ENCODE data around the gene SCAF4. TPM values are rescaled to one million over a fixed set of nuclear protein-coding genes. Genes with fewer than 3 reads are reported as not detected.

Gene SCAF4
- total and polyA plus RNA-seq, 4 donors = 7.1 to 11.1 (median 9.3) TPM

GRCh38 chr21:31754708-31754960 lies 22.7 kb upstream of the SCAF4 start:
- 98% methylated on average over 1 of the region's 1 CpG for WGBS
- DNase-seq (ENCODE audit: low spot score) = no peak
- no peak for TF ChIP-seq HNF4G (IDR thresholded peaks at IDR 0.05)
- TF ChIP-seq SP1 (IDR thresholded peaks at IDR 0.05) = no peak
- TF ChIP-seq, protein P1, sequence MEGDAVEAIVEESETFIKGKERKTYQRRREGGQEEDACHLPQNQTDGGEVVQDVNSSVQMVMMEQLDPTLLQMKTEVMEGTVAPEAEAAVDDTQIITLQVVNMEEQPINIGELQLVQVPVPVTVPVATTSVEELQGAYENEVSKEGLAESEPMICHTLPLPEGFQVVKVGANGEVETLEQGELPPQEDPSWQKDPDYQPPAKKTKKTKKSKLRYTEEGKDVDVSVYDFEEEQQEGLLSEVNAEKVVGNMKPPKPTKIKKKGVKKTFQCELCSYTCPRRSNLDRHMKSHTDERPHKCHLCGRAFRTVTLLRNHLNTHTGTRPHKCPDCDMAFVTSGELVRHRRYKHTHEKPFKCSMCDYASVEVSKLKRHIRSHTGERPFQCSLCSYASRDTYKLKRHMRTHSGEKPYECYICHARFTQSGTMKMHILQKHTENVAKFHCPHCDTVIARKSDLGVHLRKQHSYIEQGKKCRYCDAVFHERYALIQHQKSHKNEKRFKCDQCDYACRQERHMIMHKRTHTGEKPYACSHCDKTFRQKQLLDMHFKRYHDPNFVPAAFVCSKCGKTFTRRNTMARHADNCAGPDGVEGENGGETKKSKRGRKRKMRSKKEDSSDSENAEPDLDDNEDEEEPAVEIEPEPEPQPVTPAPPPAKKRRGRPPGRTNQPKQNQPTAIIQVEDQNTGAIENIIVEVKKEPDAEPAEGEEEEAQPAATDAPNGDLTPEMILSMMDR (IDR thresholded peaks at IDR 0.05; ENCODE audit: low read depth, low read length, missing input control) = no peak
- TF ChIP-seq RAD21 (IDR thresholded peaks at IDR 0.05) = no peak
- no peak for TF ChIP-seq JUND (IDR thresholded peaks at IDR 0.05)
- TF ChIP-seq NR2F2 (IDR thresholded peaks at IDR 0.05) = no peak
- no peak for TF ChIP-seq HNF4A (conservative IDR thresholded peaks at IDR 0.05)
- TF ChIP-seq, protein P2, sequence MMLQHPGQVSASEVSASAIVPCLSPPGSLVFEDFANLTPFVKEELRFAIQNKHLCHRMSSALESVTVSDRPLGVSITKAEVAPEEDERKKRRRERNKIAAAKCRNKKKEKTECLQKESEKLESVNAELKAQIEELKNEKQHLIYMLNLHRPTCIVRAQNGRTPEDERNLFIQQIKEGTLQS (IDR thresholded peaks at IDR 0.05) = no peak
- TF ChIP-seq FOXA2 (IDR thresholded peaks at IDR 0.05) = no peak
- TF ChIP-seq, protein P3, sequence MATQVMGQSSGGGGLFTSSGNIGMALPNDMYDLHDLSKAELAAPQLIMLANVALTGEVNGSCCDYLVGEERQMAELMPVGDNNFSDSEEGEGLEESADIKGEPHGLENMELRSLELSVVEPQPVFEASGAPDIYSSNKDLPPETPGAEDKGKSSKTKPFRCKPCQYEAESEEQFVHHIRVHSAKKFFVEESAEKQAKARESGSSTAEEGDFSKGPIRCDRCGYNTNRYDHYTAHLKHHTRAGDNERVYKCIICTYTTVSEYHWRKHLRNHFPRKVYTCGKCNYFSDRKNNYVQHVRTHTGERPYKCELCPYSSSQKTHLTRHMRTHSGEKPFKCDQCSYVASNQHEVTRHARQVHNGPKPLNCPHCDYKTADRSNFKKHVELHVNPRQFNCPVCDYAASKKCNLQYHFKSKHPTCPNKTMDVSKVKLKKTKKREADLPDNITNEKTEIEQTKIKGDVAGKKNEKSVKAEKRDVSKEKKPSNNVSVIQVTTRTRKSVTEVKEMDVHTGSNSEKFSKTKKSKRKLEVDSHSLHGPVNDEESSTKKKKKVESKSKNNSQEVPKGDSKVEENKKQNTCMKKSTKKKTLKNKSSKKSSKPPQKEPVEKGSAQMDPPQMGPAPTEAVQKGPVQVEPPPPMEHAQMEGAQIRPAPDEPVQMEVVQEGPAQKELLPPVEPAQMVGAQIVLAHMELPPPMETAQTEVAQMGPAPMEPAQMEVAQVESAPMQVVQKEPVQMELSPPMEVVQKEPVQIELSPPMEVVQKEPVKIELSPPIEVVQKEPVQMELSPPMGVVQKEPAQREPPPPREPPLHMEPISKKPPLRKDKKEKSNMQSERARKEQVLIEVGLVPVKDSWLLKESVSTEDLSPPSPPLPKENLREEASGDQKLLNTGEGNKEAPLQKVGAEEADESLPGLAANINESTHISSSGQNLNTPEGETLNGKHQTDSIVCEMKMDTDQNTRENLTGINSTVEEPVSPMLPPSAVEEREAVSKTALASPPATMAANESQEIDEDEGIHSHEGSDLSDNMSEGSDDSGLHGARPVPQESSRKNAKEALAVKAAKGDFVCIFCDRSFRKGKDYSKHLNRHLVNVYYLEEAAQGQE (IDR thresholded peaks at IDR 0.05) = no peak
- TF ChIP-seq TAF1 (conservative IDR thresholded peaks at IDR 0.05) = no peak
- TF ChIP-seq FOXA1 (IDR thresholded peaks at IDR 0.05) = no peak
- TF ChIP-seq, protein P4, sequence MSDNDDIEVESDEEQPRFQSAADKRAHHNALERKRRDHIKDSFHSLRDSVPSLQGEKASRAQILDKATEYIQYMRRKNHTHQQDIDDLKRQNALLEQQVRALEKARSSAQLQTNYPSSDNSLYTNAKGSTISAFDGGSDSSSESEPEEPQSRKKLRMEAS (IDR thresholded peaks at IDR 0.05) = no peak
- TF ChIP-seq, protein P5, sequence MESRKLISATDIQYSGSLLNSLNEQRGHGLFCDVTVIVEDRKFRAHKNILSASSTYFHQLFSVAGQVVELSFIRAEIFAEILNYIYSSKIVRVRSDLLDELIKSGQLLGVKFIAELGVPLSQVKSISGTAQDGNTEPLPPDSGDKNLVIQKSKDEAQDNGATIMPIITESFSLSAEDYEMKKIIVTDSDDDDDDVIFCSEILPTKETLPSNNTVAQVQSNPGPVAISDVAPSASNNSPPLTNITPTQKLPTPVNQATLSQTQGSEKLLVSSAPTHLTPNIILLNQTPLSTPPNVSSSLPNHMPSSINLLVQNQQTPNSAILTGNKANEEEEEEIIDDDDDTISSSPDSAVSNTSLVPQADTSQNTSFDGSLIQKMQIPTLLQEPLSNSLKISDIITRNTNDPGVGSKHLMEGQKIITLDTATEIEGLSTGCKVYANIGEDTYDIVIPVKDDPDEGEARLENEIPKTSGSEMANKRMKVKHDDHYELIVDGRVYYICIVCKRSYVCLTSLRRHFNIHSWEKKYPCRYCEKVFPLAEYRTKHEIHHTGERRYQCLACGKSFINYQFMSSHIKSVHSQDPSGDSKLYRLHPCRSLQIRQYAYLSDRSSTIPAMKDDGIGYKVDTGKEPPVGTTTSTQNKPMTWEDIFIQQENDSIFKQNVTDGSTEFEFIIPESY (IDR thresholded peaks at IDR 0.05) = no peak
- no peaks in the 10 kb centered on the region for H3K36me3 ChIP-seq (ENCODE audit: control insufficient read depth in 4 of 4, insufficient read depth in 3 of 4, low read depth in 1 of 4, low read length in 3 of 4)
- no peak overlapping the region for H3K4me3 ChIP-seq (ENCODE audit: low read depth in 1 of 3, low read length in 3 of 3)
- no peaks in the 10 kb centered on the region for H3K27me3 ChIP-seq (ENCODE audit: control insufficient read depth in 4 of 4, insufficient read depth in 4 of 4, low read length in 3 of 4)
- H3K9me3 ChIP-seq (ENCODE audit: control insufficient read depth in 4 of 4, low read length in 3 of 4) = no peaks in the 10 kb centered on the region
- H3K27ac ChIP-seq (ENCODE audit: low read depth in 1 of 2, low read length in 2 of 2) = no peak overlapping the region
- no peaks in the 10 kb centered on the region for H3K4me1 ChIP-seq (ENCODE audit: control insufficient read depth in 4 of 4, insufficient read depth in 4 of 4, low read length in 3 of 4)
- H3K9ac ChIP-seq (ENCODE audit: low read depth in 1 of 2, low read length in 2 of 2) = no peak overlapping the region

DNA sequence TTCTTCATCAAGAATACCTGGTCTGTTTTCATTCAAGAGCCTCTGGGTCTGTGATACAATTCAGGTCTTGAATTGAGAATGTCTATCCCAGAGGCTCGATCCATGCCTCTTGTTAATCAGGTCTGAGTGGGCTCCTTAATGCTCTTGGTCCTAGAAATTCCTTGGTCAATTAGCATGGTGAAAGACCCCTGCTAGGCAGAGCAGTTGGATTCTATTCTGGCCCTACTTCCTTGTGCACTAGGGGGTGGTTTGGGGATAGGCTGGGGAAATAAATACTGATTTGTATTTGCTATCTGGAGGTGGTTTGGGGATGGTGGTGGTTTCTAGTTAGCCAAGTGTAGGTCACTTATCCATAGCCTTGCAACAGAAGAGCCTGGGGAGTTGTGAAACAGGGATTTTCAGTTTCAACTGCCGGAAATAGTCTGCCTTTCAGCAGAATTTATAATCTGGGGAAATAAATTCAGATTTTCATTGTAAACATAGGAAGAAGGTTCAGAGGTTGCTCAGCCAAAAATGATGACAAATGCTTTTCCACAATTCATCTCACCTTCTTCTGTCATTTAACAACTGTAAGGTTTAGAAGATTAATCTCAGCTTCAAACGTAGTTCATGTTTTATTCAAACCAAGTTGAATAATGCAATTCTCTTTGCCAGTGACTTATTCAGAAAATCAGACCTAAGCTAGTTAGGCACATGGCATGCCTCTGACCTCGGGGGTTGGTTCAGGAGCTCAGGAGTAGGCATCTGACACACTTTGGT lies 22.2 kb upstream of the SCAF4 start:
- H3K9ac ChIP-seq (ENCODE audit: low read depth in 1 of 2, low read length in 2 of 2) = no peak overlapping the region
- WGBS = 76% methylated on average over 4 of the region's 4 CpGs
- no peaks in the 10 kb centered on the region for H3K4me1 ChIP-seq (ENCODE audit: control insufficient read depth in 4 of 4, insufficient read depth in 4 of 4, low read length in 3 of 4)
- TF ChIP-seq, protein P3 (IDR thresholded peaks at IDR 0.05) = no peak
- no peak for TF ChIP-seq HNF4G (IDR thresholded peaks at IDR 0.05)
- TF ChIP-seq YY1 (IDR thresholded peaks at IDR 0.05) = no peak
- TF ChIP-seq, protein P2 (IDR thresholded peaks at IDR 0.05) = no peak
- TF ChIP-seq JUND (IDR thresholded peaks at IDR 0.05) = no peak
- no peak for TF ChIP-seq EGR1 (IDR thresholded peaks at IDR 0.05; ENCODE audit: low read depth in 2 of 2)
- no peak for TF ChIP-seq FOXA1 (IDR thresholded peaks at IDR 0.05)
- TF ChIP-seq, protein P5 (IDR thresholded peaks at IDR 0.05) = no peak
- no peak overlapping the region for H3K4me3 ChIP-seq (ENCODE audit: low read depth in 1 of 3, low read length in 3 of 3)
- no peak overlapping the region for H3K27ac ChIP-seq (ENCODE audit: low read depth in 1 of 2, low read length in 2 of 2)
- no peaks in the 10 kb centered on the region for H3K27me3 ChIP-seq (ENCODE audit: control insufficient read depth in 4 of 4, insufficient read depth in 4 of 4, low read length in 3 of 4)
- H3K36me3 ChIP-seq (ENCODE audit: control insufficient read depth in 4 of 4, insufficient read depth in 3 of 4, low read depth in 1 of 4, low read length in 3 of 4) = no peaks in the 10 kb centered on the region
- no peaks in the 10 kb centered on the region for H3K9me3 ChIP-seq (ENCODE audit: control insufficient read depth in 4 of 4, low read length in 3 of 4)
- no peak for DNase-seq (ENCODE audit: low spot score)
